GM19099 (cell line): Measurements from ENCODE around the gene MASTL.

ENCODE experiments used
- POLR2A ChIP-seq: IDR thresholded peaks from 3 replicates; pipeline ENCODE4 v1.6.1; 2011; ENCODE audit warnings: low read depth; ENCODE audit not compliant: insufficient read length; ENCODE audit errors: extremely low read depth

Gene MASTL

GRCh38 chr10:27155066-27155754 lies at the start of gene MASTL:
MASTL (plus strand) TSS chr10:27155352; CDS start chr10:27155427, 75 bp downstream.
- TF ChIP-seq POLR2A: peak; percentile 83

- no peak for TF ChIP-seq POLR2A
Observed at GRCh38 chr10:27108165-27108564, 47.0 kb upstream of the MASTL start.

- TF ChIP-seq POLR2A: no peak
Observed at GRCh38 chr10:27134371-27134770, 20.8 kb upstream of the MASTL start.

- no peak for TF ChIP-seq POLR2A
Observed at GRCh38 chr10:27138277-27138676, 16.9 kb upstream of the MASTL start.

DNA sequence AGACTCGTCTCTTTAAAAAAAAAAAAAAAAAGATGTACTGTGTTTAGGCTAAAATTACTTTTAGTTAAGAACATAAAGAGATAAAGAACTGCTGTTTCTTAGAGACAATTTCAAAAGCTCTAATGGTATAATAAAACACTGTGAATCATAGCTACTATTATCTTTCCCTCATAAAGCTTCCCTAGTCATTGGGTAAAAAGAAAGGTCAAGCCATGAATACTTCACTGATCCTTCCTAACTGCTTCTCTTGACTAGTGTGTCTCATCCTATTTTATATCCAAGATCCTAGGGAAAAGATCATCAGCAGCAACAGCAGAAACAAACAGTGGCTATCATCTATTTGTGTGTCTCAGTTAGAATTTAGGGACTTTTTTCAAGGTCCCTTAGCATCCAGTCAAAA lies 11.5 kb upstream of the MASTL start:
- no peak for TF ChIP-seq POLR2A

DNA sequence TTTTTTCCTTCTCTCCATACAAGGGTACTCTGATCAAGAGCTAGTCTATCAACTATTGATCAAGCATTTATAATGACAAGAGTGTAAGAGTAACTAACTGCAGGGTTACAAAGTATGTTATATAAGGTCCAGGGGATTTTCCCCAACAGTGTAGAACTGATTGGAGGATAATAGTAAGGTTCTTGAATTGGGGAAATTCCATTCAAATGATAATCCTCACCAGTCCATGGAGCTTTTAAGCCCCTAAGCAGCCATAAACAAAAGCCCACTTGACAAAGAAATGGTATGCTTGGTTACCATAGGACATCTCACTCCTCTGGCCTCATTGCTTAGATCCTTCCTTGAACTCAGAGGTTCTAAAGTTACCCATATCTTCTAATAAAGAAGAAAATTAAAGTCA lies 9.2 kb upstream of the MASTL start:
- TF ChIP-seq POLR2A: no peak

DNA sequence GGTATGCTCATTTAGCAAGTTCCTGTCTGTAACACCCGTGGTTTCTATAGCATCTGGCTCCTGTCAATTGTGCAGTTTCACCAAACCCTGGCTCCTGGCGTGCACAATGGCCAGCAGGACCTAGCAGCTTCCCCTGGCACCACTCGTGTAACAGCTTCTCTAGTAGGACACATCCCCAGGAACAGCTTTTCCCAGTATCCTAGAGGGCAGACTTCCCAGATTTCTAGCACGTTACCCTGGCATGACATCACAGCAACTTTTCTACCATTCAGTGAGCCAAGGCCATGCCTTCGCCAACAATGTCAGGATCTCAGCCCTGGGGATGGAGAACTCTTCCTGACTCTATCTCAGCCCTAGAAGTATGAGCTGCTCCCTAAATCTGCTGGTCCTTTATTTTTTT lies 7.5 kb upstream of the MASTL start:
- TF ChIP-seq POLR2A: no peak

DNA sequence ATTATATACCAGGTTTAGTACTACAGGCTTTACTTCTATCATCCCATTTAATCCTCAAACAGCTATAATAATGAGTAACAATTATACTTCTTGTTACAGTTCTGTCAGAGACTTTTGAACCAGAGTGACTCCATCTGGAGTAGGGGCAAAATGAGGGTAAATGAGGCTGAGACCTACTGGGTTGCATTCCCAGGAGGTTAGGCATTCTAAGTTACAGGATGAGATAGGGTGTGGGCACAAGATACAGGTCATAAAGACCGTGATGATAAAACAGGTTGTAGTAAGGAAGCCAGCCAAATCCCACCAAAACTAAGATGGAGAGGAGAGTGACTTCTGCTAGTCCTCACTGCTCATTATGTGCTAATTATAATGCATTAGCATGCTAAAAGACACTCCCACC lies 4.9 kb upstream of the MASTL start:
- TF ChIP-seq POLR2A: no peak

DNA sequence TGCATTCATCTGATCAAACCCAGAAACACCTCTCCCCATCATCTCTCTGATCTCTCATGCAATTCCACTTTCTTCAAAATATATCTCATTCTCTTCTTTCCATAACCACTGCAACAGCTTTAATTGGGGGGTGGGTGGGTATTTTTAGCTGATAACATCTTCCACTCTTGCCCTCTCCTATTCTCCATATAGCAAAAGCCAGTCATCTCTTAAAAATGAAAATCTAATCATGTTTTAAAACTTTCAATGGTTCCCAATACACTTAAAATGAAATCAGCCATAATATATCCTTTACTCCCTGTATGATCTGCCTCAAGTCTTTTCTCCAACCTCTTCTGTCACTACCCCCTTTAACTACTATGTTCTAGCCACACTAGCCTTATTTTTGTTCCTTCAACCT lies 2.5 kb upstream of the MASTL start:
- TF ChIP-seq POLR2A: no peak

DNA sequence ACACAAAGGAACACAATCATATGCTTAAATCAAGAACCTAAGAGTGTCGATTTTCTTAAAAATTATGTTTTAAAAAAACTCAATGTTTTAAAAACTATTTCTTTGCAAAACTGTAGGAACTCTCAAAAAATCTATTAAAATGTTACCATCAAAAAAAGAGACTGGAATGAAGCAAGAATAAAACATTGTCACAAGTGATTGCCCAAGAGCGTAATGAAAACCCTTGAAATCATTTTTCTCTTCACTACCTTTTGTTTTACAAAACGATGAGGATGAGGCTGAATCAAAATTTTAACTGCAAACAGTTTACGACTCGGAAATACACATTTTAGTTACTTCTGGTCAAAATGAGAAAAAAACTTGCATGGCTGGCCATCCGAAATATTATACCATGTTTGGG lies 1.8 kb upstream of the MASTL start:
- TF ChIP-seq POLR2A: no peak

DNA sequence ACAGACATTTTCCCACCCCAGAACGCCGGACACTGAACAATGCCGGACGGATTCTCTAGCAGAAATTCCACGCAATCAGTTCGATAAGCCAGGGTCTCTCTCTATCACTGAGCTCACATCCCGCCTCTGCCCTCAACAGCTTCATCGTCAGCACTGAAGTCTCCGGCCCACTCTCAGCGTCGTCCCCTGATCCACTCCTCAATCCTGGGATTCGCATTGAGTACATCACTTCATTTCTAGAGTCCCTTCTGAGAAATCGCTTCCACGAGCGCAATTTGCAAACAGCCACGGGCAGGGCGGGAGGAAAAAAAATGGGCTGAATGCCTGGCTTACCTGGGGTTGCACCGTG lies 1.3 kb upstream of the MASTL start:
- no peak for TF ChIP-seq POLR2A

DNA sequence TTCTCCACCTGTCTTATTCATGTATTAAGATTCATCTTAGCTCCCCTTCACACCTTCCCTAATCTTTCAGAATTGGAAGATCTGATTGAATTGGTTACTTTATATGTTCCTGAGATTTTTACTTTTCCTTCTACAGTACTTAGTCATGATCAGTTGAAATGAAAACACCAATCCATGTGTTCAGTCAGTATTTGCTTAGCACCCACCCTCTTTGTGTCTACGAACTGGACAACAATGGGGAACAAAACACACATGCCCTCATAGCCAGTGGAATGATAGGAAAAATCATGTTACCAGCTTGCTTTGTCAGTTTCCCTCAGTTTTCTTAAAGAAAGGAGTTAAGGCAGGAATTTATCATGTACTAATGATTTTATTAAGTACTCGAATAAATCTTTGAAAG lies 2.0 kb downstream of the MASTL start:
- no peak for TF ChIP-seq POLR2A

GRCh38 chr10:27158421-27158820 lies 3.3 kb downstream of the MASTL start:
- no peak for TF ChIP-seq POLR2A

GRCh38 chr10:27169849-27170248 lies 14.7 kb downstream of the MASTL start:
- TF ChIP-seq POLR2A: no peak

GRCh38 chr10:27188259-27188658 lies 33.1 kb downstream of the MASTL start:
- no peak for TF ChIP-seq POLR2A

DNA sequence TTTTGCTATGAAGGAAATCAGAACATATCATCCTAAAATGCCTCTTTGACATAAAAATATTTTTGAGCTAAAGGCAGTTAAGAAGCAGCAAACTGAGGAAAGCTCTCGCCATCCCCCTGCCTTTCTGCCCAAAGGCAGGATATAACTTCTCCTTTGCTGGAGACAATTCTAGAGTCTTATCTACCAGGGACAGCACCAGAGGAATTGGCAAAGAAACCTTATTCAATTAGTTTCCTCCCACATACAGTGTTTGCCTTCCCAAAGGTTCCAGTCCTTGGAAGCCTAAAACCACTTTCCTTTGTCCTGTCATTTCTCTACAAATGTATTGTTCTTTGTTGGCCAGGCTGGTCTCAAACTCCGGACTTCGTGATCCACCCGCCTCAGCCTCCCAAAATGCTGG lies 33.7 kb downstream of the MASTL start:
- TF ChIP-seq POLR2A: no peak

- no peak for TF ChIP-seq POLR2A
Observed at GRCh38 chr10:27190508-27190907, 35.4 kb downstream of the MASTL start.

- TF ChIP-seq POLR2A: no peak
Observed at GRCh38 chr10:27192284-27192683, 37.1 kb downstream of the MASTL start.

GRCh38 chr10:27197980-27198620 lies 42.9 kb downstream of the MASTL start:
- TF ChIP-seq POLR2A: no peak
